G401 (cell line): ENCODE measurements around the gene WBP1L. TPM values are rescaled to one million over a fixed set of nuclear protein-coding genes. Genes with fewer than 3 reads are reported as not detected.
A peak's percentile ranks its signal among the peaks of the same experiment; 100 is the strongest.
"Not testable (repeated sequence)": the region's sequence is repeated elsewhere in the genome, so short reads cannot be mapped to it uniquely, and the experiment has no call there.

Experiments used
- DNase-seq: peaks from one replicate; pipeline ENCODE4 v3.0.0-alpha.2; 2015; ENCODE audit warnings: low spot score
- in situ Hi-C: cut with HindIII; loops from 2 replicates; pipeline ENCODE4 v1.10.0; 2016; ENCODE audit warnings: low sequenced_read_pairs, mixed read lengths
- total RNA-seq: library from RNA; depleted of rRNA; stranded (reverse); fragments of >200 nt; shearing (Covaris generic); gene quantifications from 2 replicates; pipeline ENCODE4 v1.2.3, GENCODE V29; 2014

The WBP1L gene
- total RNA-seq, 1 experiment from 2014 or later = 13.6 TPM

DNA sequence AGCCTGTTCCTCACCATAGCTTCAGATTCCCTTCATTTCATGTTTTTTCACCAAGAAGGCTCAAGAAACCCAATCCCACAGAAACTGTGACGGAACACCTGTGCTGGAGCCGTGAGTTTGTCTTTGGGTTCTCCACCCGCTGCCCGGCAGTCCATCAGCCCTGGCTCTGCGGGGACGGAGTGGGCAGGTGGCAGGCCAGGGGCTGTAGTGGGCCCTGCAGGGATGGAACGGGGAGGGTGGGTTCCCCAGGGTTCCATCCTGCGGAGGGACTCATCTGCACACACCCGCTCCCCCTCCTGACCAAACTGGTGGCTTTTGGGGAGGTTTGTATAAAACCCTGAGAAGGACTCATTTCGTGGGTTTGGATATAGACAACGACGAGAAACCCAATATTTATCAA, 78.5 kb downstream of the WBP1L start:
- DNase-seq = no peak
- in situ Hi-C loops = no loop called here

DNA sequence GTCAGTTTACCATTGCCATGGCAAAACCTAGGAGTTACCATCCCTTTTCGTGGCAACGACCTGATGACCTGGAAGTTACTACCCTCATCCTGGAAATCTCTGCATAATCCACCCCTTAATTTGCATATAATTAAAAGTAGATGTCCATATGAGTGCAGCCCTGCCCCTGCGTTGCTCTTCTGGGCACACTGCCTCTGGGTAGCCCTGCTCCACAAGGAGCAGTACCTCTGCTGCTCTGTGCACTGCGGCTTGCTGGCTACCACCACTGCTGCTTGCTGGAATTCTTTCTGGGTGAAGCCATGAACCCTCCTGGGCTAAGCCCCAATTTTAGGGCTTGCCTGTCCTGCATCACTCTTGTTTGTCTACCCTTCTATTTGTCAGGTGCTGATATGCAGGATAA, 80.9 kb downstream of the WBP1L start:
- DNase-seq = no peak
- in situ Hi-C loops = no loop called here

DNA sequence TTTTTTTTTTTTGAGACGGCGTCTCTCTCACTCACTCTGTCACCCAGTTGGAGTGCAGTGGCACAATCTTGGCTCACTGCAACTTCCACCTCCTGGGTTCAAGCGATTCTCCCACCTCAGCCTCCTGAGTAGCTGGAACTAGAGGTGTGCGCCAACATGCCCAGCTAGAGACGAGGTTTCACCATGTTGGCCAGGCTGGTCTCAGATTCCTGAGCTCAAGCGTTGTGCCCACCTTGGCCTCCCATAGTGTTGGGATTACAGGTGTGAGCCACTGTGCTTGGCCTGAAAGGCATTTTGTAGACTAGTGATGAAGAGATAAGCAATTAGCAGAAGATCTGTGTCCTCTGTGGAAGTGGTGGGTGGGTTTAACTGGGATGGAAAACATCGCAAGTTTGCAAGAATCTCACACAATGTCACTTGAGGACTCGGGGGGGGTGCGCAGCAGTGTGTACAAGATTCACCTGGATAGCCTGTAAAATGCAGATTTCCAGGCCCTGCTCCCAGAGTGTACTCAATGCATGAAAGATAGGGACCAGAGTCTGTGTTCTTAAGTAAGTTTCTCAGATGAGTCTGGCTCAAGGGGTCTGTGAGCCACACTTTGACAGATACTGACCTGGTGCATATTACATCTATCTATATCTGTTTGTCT, 82.5 kb downstream of the WBP1L start:
- DNase-seq = no peak
- in situ Hi-C loops = no loop called here

DNA sequence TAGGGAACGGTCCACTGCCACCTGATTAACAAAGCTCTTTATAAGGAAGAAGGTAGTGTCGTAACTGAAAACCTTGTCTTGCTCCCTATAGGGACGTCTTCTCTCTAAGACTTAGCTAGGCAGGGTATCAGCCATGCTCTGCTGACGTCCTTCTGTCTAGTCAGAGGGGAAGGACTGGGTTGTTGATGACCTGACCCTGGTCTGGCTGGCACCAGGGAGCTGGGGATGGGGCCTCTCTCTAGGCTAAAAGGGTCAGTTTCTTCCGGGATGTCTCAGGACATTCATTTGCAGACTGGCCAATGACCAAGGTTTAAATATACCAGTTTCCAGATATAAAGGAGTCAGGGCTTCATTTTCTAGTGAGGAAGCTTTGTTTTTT, 83.8 kb downstream of the WBP1L start:
- DNase-seq = no peak
- in situ Hi-C loops = no loop called here

DNA sequence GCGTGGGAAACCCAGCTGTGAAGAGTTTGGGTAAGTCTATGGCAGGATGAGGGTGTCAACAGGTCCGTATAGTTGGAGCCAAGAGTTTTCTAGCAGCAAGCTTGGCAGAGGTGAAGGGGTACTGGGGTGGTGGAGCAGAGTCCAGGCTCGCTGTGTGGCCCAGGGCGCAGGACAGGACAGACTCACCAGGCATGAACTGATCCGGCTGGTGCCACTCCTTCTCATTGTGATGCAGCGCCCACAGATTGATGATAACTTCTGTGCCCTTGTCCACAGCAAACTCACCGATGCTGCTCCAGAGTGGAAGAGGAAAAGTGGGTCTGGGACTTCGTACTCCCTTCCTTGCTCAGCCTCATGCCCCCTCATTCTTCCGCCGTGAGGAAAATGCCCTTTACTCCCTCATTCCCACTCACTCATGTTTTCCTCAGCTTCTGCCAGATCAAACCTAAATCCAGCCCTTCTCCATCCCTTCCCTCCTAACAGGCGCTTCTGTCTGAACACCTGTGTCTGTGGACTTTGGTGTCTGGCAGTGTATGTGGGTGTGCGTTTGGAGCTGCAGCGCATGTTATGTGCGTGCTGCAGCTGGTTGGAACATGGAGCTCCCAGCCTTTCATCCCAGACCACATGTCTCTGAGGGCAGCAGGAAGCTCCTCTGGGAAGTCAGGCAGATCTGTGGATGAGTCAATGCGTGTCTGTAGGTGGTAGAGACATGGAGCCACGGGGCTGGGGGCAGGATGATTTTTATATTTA, 87.7 kb downstream of the WBP1L start:
- DNase-seq = no peak
- in situ Hi-C loops = loop anchor here (5.0 kb wide), 1 partner anchor 89 kb away; the partner anchor contains the start of gene WBP1L

- in situ Hi-C loops = loop anchor here (5.0 kb wide), 1 partner anchor 90 kb away; the partner anchor contains the start of gene WBP1L
- DNase-seq = no peak
These were observed 88.5 kb downstream of the WBP1L start for GRCh38 chr10:102832248-102832647.

DNA sequence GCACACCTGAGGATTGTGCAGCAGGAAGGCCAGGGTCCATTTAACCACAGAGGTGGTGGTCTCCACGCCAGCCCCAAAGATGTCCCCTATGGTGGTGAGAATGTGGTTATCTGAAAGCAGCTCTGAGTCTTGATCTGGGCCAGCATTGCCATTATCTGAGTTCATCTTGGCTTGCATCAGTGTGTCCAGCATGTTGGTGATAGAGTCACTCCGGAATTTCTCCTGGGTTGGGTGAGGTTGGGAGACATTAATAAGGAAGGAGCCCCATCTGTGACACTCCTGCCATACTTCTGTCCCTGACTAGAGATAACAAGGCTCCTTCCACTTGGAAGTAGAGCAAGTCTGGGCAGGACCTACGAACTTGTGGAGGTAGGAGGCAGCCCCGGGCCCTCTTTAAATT, 89.2 kb downstream of the WBP1L start:
- no peak for DNase-seq
- in situ Hi-C loops = loop anchor here (5.0 kb wide), 1 partner anchor 91 kb away; the partner anchor contains the start of gene WBP1L

GRCh38 chr10:102834143-102834542, 90.4 kb downstream of the WBP1L start:
- in situ Hi-C loops = loop anchor here (5.0 kb wide), 1 partner anchor 92 kb away; the partner anchor contains the start of gene WBP1L

GRCh38 chr10:102835007-102835482, 91.3 kb downstream of the WBP1L start:
- in situ Hi-C loops = no loop called here
- DNase-seq = peak; percentile 83

More at GRCh38 chr10:102834143-102834542, 90.4 kb downstream of the WBP1L start:
- DNase-seq = no peak

- DNase-seq = peak; percentile 25
- in situ Hi-C loops = no loop called here
These were observed 93.5 kb downstream of the WBP1L start, which contains the start of gene CYP17A1 for GRCh38 chr10:102837230-102837721. TSS of gene CYP17A1 (minus strand) at chr10:102837413. CDS start at chr10:102837361, 52 bp downstream.

DNA sequence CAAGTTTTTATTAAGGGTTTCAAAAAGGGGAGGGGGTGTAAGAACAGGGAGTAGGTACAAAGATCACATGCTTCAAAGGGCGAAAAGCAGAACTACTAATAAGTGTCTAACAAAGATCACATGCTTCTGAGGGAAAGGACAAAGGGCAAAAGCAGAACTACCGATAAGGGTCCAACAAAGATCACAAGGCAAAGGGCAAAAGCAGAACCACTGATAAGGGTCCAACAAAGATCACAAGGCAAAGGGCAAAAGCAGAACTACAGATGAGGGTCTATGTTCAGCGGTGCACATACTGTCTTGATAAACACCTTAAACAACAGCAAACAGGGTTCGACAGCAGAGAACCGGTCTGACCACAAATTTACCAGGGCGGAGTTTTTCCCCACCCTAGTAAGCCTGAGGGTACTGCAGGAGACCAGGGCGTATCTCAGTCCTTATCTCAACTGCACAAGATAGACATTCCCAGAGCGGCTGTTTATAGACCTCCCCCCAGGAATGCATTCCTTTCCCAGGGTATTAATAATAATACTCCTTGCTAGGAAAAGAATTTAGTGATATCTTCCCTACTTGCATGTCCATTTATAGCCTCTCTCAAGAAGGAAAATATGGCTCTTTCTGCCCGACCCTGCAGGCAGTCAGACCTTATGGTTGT, 94.7 kb downstream of the WBP1L start:
- DNase-seq, in situ Hi-C loops: not testable (repeated sequence)

DNA sequence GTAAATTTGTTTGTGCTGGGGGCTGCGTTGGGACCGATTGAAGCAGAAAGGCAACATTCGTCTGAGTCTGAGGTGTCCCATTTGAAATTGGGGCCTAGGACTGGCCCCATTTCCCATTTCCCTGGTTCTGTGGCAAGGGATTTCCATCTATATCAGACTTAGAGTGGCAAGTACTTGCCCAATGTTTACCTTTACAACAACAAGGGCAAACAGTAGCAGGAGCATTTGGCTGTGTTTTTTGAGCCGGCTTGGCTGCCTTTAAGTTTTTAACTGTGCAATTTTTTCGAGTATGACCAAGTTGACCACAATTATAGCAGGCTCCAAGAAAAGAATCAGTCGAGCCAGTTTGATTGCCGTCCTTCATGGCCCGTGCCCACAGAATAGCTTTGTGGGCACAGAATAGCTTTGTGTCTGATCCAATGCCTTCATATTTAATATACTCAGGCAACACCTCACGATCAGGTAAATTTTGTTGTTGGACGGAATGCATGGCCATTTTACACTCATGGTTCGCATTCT, 98.1 kb downstream of the WBP1L start:
- no peak for DNase-seq
- in situ Hi-C loops = no loop called here

DNA sequence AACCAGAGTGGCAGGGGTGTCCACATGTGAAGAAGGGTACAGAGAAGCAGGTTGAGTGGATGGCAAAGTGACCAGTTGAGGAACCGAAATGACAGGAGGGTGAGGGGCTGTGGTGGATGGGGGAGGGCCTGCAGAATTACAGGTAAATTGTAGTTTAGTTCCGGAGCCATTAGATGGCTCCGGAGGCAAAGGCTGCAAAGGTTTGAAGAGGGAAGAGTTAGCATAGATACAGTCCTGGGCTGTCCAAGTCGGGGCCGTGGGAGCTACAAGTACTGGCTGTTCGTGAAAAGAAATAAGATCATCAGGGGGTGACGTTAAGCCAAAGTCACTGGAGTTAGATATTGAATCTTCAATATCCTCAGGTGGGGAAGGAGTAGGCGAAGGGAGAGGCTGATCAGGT, 99.4 kb downstream of the WBP1L start:
- in situ Hi-C loops, DNase-seq: not testable (repeated sequence)

GRCh38 chr10:102844190-102844776, 100.5 kb downstream of the WBP1L start:
- DNase-seq, in situ Hi-C loops: not testable (repeated sequence)

- in situ Hi-C loops = no loop called here
- DNase-seq = no peak
These were observed 101.7 kb downstream of the WBP1L start for GRCh38 chr10:102845352-102845902.

- in situ Hi-C loops = no loop called here
- DNase-seq = no peak
These were observed 106.3 kb downstream of the WBP1L start for GRCh38 chr10:102850025-102850518.

- in situ Hi-C loops, DNase-seq: not testable (repeated sequence)
These were observed 109.5 kb downstream of the WBP1L start for GRCh38 chr10:102853237-102853636.

DNA sequence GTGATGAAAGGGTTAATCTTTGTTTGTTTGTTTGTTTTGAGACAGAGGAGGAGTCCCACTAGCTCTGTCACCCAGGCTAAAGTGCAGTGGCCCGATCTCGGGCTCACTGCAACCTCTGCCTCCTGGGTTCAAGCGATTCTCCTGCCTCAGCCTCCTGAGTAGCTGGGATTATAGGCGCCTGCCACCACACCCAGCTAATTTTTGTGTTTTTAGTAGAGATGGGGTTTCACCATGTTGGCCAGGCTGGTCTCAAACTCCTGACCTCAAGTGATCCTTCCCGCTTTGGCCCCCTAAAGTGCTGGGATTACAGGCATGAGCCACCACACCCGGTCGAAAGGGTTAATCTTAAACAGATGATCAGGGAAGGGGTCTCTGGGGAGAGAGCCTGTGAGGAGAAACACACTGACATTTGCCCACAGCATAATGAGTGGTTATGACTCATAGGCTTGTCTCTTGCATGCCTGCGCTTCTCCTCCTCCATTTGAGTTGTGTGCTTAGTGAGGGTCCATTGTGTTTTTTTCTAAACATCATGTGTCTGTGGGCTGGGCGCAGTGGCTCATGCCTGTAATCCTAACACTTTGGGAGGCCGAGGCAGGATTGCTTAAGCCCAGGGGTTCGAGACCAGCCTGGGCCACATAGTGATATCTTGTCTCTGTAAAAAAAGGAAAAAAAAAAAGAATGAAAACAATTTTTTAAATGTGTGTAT, 112.1 kb downstream of the WBP1L start:
- DNase-seq, in situ Hi-C loops: not testable (repeated sequence)
